Limb (tissue), 2 donors: ENCODE results near the gene APLP2.
"Not testable (repeated sequence)": the region's sequence is repeated elsewhere in the genome, so short reads cannot be mapped to it uniquely, and the experiment has no call there.

Experiments
- DNase-seq, 2 donors: peaks; one replicate each; pipeline ENCODE4 v3.0.0-alpha.2; 2016; ENCODE audit errors: extremely low spot score in 2 of 2

APLP2 gene

DNA sequence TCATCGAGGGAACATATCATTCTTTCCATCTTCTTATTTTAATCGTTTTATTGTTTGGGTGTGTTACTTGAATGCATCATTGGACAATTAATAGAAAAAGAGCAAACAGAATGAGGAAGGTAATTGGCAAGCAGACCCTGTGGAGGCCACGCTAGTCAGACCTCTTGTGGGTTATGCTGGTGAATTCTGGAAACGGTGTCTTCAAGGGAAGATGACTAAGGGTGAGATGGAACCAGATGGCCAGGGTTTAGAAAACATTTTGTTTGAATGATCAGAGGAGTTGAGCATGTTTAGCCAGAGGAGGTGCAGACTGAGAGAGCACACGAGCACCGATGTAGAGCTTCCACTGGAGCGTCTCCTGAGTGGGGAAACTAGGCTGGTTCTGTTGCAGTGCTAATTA is 98.4 kb downstream of the APLP2 start:
- DNase-seq = no peak

DNA sequence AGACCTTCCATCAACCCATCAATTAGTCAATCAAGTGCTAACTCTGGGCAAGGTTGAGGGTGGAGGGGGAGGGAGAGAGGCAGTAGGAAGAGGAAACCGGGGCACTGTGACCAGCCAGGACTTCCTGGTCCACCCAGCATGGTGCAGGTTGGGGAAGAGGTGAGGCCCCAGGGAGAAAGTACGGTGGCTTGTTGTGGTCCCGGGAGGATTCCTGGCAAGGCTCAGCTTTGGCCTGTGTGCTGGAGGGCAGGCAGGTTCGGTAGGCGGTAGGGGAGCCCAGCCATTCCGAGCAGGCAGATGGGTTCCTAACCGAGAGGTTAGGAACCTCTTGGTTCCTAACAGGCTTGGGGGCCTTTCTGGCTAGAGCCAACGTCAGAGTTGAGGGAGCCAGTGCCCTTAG is 100.7 kb downstream of the APLP2 start:
- no peak for DNase-seq

DNA sequence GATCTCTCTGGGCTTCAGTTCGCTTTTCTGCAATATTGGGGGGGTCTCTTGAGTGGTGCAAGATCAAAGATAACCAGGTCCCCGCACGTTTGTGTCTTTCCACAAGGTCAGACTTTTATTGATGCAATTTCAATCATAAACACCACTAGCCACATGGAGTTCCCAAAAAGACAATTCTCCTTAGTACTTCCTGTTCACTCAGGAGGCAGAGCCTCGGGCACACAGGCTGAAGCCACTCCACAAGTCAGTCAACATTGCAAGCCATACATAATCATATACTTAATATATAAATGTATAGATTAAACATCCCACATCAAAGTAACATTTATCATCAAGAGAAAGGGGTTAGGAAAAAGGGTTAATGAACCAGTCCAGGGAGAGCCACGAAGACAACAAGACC is 101.8 kb downstream of the APLP2 start:
- no peak for DNase-seq

DNA sequence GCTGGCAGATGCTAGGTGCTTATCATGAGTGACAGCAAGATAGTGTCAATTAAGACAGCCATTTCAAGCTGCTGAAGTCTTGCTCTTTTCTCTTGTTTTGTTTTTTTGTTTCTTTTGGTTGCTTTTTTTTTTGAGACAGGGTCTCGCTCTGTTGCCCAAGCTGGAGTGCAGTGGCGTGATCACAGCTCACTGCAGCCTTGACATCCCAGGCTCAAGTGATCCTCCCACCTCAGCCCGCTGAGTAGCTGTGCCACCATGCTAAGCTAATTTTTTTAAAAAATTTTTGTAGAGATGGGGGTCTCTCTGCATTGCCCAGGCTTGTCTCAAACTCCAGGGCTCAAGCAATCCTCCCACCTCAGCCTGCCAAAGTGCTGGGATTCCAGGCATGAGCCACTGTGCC is 102.3 kb downstream of the APLP2 start:
- DNase-seq = not testable (repeated sequence)

DNA sequence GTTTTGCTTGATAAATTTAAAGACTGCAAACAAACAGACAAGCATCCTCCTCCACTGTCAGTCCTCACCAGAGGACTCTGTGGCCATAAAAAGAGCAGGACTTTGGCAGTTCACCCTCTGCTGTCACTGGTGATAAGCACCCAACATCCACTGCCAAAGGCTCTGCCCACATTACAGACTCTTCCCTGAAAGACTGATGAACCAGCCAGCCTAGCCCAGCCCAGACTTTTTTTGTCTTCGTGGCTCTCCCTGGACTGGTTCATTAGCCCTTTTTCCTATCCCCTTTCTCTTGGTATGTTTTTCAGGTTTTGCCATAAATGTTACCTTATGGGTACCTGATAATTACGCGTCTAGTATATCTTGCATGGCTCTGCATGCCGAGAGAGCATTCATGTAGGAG is 104.9 kb downstream of the APLP2 start:
- no peak for DNase-seq

DNA sequence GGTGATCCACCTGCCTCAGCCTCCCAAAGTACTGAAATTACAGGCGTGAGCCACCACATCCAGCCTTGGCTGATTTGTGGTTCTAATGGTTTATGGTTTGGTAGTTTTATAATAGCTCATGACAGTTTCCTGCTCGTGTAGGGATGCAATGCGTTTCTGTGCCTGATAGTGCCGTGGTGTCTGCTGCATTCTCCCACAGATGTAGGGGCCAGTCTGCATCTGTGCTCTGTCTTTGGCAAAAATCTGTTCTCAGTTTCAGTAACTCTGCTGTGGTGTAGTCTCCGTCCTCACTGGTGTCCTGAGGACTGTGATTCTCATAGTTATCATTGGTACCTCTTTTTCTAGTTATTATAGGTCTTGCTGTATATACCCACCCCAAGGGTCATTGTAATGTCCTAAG is 106.2 kb downstream of the APLP2 start:
- DNase-seq = no peak

DNA sequence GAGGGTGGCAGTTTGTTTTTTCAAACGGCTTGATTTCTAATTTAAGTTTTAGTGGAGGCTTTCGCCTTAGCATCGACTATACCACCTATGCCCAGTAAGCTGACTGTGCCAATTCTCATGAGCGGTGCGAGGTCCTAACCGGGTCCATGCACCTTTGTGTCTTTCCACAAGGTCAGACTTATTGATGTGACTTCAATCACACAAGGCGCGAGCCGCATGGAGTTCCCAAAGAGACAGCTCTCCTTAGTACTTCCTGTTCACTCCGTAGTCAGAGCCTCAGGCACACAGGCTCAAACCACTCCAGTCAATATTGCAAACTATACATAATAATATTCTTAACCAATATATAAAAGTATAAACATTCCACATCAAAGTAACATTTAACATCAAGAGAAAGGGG is 108.1 kb downstream of the APLP2 start:
- no peak for DNase-seq

DNA sequence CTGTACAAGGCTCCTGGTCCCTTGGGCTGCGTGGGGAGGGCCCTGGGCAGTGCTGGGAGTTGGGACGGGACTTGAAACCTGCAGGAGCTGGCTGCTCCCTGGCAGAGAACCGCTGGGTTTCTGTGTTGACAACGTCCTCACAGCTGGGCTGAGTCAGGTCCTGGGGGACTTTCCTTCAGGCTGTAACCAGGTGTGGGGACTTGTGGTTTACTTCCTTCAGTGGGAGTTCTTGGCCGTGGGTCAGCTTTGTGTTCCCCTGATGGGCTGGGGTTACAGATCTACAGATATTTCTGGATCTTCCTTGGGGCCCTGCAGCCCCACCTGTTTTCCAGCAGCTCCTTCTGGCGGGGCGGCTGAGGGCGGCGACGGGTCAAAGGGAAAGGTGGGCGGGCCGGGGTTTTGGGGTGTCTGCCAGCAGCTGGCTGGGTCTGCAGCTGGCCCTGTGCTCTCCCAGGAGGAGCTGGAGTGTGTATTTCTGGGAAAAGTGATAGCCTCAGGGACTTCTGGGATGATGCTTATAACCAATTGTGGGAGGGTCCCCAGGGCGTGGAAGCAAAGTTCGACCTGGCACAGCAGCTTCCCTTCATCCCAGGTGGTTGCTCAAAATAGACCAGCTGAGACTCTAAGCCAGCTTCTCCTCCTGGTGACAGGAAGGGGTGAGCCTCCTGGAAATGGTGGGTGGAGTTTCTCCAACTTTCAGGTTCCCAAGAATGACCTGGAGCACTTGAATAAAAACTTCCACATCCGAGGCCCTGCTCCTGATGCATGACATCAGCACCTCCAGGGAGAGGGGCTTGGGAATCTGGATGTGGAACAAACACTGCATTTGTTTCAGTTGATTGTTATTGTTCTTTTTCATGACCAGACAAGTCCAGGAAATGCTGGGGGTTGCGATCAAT is 109.0 kb downstream of the APLP2 start:
- peak; percentile 51 to 62 for DNase-seq

DNA sequence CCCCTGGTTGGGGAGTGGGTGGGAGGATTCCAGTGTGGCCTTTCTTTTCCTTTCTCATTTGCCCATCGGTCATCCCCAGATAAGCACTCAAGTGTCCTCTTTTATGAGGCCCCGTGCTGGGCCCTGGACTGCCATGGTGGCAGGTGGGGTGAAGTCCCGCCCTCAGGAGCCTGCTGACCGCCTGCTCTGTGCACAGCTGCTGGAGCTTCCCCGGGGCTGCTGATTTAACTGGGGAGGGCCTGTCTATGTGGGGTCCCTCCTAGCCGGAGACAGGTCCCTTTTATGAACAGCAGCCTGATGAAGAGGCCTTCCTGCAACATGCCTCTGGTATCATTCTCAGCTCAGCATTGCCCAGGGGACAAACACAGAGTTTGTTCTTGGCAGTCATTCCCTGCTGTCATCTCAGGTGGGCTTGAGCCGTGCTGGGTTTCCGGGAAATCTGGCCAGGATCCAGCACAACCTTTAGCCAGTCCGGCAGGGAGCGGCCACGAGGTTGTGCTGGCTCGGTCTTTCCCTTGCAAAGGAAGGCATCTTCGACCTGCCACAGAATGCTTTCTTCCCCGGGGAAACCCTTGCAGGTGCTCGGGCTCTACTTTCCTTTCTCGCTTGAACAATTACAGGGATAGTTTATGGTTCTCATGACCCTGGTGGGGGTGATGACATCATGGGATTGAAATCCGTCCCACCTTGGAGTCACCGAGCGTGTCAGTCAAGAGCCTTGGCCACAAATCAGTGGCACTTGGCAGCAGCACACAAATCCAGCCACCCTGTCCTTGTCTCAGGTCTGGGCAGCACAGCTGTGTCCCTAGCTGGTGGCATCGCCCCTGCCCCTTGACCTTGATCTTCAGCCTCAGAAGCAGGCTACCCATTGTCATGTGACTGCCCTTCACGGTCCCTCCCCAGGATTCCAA is 110.0 kb downstream of the APLP2 start:
- no peak for DNase-seq

DNA sequence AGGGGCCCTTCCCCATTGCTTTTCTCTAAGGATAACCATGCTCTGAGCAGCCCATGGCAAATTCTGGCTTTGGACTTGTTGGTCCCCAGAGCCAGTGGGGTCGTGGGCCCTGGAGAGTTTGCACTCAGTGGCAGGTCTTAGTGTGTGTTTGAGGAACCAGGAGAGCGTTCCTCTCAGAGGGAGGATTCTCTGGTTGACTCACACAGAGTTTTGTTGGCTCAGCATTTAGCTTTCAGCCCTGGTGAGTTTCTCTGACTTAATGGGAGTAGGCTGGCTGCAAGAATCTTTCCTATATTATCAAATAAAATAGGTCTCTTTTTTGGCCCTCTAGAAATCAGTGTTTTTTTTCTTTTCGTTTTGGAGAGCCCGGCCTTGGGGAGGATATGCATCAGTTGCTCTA is 110.8 kb downstream of the APLP2 start:
- DNase-seq = no peak

DNA sequence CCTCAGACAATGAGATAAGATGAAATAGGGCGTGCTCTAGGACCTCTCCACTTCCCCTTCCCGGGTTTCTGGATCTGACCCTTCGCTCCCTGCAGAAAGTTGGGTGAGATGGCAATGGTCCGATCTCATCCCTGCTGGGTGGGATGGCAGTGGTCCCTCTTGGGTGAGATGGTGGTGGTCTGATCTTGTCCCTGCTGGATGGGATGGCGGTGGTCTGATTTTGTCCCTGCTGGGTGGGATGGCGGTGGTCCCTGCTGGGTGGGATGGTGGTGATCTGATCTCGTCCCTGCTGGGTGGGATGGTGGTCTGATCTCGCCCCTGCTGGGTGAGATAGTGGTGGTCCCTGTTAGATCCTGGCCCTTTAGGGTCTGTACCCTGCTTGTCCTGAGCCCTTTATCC is 111.2 kb downstream of the APLP2 start:
- DNase-seq = no peak

DNA sequence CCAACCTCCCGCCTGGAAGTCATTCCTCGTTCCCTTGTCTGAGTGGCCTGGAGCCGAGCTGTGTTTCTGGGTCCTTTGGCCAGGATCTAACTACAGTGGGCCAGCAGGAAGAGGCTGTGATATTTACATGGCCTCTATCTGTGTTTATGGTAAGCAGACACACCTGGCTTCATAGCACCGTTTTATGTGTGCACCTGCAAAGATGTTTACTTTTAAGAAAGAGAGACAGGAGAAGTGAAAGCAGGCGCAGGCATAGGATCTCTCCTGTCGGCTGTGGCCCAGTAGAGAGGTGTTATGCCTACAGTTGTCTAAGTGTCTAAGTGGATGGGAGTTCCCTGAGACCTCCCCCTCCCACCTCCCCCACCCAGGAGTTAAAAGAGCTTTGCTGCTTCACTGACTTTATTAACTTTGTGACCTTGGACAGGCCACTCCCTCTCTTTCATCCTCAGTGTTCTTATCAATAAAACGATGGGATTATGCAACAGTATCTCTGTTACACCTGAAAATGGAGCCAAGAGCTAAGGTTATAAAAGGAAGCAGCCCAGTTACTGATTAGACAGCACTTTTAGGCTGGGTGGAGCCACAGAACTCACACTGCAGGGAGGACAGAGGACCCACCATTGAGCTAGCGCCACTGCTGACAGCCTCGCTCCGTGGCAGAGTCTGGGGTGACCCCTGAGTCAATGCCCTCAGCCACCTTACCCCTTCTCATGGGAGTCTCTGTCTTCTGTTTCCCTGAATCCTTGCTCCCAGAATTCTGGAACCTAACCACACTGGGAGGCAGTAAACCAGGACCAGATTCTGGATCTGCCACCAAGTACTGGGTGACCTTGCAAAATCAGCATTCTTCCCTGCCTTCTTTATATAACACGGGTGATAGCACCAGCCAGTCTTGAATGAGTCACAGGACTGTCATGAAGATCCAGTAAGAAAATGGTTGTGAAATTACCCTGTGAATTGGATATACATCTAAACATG is 111.9 kb downstream of the APLP2 start:
- DNase-seq = no peak

DNA sequence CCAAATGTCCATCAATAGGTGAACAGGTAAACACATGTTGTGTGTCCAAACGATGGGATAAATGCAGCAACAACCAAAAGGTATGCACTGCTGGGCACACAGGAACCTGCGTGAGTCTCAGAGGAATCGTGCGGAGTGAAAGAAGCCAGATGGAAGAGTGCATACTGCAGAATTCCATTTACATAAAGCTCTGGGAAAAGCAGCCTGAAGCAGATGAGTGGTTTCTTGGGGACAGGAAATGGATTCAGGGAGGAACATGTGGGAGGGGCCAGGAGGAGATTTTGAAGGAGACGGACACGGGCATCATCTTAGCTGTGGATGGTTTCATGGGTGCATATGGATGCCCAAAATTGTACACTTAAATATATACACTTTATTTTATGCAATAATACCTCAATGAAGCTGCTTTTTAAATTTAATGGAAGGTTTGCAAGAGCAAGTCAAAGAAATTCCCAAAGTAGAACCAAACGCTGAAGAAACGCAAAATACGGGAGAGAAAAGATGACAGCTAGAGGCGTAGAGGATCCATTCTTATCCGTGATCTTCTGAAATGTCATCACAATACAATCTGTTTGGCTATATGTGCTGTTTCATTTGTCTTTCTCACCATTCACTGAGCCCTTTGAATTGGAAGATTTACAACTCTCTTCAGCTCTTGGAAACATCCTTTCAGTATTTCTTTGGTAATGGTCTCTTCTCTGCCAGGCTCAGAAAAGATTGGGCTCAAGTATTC is 114.3 kb downstream of the APLP2 start:
- no peak for DNase-seq

DNA sequence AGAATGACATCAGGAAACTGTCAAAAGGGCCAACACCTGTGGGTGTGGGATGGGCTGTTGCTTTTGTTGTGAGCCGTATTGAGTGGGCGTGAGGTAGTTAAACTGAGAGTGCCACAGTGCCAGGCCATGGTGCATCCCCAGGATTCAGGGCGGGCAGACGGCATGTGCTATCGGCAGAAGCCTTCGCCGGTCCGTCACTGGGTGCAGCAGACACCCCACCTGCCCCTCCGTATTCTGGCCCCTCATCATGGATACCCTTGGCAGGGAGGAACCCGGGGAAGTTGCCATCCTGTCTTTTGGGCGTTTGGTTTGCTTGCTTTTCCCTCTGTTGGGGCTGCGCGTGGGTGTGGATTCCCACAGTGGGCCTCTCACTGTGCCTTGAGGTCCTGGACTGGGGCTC is 117.4 kb downstream of the APLP2 start:
- no peak for DNase-seq

DNA sequence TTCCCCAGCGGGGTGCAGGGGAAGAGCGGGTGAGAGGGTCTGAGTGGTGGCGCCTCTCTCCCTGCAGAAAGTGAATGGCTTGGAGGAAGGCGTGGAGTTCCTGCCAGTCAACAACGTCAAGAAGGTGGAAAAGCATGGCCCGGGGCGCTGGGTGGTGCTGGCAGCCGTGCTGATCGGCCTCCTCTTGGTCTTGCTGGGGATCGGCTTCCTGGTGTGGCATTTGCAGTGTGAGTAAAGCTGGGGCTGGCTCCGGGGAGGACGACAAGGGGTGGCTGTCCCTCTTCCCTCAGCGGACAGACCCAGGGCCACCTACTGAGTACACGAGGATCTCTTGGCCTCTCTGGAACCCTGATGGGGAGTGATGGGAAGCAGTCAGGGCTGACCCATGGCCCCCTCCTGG is 118.4 kb downstream of the APLP2 start:
- DNase-seq = no peak

DNA sequence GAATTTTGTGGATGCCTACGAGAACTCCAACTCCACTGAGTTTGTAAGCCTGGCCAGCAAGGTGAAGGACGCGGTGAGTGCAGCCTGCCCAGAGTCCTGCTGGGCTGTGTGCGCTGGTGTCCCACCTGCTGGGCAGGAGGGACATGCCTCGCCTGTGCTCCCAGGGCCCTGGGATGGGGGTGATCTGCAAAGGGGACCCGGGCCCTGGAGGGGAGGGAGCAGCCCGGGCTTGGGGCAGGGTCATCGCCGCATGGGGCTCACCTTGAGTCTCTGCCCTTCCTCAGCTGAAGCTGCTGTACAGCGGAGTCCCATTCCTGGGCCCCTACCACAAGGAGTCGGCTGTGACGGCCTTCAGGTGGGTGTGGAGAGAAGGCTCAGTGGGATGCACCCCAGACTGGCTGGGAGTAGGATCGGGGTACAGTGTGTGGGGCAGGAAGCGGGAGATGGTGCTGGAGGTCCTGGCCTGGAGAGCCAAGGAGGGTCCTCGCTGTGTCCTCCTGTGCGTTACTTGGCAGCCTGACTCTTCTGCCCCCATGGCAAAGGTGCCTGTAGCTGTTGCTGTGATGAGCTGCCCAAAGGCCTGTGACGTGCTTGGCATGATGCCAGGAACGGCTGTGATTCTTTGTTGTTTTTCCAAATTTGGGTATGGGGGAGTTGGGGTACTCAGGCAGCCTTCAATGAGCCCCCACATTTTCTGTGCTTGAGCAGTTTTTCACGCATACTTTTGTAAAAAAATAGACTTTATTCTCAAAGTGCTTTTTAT is 119.1 kb downstream of the APLP2 start:
- no peak for DNase-seq

DNA sequence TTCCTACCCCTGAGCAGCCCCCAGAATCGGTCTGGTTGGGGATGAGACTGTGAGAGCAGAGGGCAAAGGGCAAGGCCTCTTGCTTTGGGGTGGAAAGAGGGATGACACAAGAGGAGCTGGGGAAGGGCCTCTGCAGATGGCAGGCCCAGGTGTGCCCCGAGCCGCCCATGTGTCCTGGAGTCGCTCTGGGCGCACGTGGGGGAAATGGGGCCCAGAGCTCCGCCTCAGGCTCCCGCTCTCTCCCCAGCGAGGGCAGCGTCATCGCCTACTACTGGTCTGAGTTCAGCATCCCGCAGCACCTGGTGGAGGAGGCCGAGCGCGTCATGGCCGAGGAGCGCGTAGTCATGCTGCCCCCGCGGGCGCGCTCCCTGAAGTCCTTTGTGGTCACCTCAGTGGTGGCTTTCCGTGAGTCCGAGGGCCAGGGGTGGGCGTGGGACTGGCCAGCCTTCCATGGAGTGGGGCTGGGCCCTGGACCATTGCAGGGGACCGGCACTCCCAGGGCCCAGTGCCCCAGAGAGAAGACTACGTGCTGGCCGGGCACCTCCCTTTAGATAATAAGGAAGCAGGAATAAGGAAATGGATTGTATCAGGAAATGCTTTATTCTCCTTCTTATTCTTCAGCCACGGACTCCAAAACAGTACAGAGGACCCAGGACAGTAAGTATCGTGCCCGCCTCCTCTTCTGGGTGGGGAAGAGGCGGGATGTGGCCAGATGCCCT is 120.0 kb downstream of the APLP2 start:
- DNase-seq = no peak

DNA sequence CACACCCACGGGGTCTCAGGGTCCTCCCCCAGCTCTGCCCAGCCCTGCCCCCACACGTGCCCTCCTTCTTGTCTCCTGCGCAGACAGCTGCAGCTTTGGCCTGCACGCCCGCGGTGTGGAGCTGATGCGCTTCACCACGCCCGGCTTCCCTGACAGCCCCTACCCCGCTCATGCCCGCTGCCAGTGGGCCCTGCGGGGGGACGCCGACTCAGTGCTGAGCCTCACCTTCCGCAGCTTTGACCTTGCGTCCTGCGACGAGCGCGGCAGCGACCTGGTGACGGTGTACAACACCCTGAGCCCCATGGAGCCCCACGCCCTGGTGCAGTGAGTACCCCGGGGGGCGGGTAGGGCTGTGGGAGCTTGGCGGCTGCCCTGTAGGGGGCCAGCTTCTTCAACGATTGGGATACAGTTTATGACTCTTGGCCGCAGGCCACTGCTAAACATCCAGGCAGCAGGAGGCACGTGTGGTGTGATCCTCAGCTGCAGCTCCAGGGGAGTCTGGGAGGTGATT is 120.7 kb downstream of the APLP2 start:
- no peak for DNase-seq

DNA sequence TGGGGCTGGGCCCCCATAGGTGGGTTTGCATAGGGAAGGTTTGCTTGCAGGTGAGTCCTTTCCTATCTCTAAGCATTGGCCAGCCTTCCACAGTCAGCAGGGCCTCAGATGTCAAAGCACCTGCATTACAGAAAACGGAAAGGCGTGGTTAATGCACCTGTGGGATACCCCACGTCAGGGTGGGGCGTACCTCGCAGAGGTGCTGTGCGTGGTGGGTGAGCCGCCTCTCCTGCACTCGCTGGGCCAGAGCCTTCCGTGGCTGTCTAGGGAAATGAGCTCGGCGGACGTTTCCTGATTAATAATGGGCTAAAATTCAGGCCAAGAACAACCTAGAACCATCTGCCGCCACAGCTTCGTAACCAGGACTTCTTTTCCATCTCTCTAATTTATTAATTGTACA is 122.2 kb downstream of the APLP2 start:
- DNase-seq = no peak
